ENCODE measurements around the gene NFIX.

GRCh38 chr19:13024951-13025697, 29.8 kb downstream of the NFIX start:
- no peak for TF ChIP-seq CTCF (IDR thresholded peaks at IDR 0.05)
- no peak for TF ChIP-seq POLR2A (IDR thresholded peaks at IDR 0.05)
- TF ChIP-seq EP300 (IDR thresholded peaks at IDR 0.05): no peak
- TF ChIP-seq POLR2AphosphoS5 (IDR thresholded peaks at IDR 0.05): no peak
